ENCODE results near the gene NKAIN2.
"Not testable (repeated sequence)": the region's sequence is repeated elsewhere in the genome, so short reads cannot be mapped to it uniquely, and the experiment has no call there.

The NKAIN2 gene

DNA sequence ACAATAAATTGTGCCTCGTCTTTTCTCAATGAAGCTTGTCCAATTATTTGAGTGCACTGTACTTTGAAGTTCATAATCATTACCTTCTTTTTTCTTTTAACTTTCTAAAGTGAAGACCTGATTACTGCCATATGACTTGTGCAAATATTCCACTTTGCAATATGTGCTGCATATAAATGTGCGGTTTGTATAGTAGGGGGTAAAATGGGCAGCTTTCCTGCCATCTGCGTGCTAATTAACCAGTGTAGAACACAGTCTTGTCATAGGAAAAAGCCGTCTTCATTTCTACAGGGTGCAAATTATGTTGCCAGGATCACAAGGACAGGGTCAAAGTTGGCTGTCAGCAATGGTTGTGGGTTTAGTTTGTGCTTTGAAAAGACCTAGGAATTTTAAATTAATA lies 397.0 kb downstream of the NKAIN2 start:
- Histone ChIP-seq H3K9ac (no peak overlapping the region), H3K9me3 (replicated peaks in 1 of 11) (no peaks in the 10 kb centered on the region), H3K27ac (no peak overlapping the region), H3K4me1 (no peaks in the 10 kb centered on the region), H3K27me3 (no peaks in the 10 kb centered on the region), H3K4me2 (no peak overlapping the region), H3K36me3 (no peaks in the 10 kb centered on the region), H4K20me1 (no peaks in the 10 kb centered on the region), H3K4me3 (no peak overlapping the region)
- TF ChIP-seq Cebpa-rat (IDR thresholded peaks at IDR 0.05): no peak

DNA sequence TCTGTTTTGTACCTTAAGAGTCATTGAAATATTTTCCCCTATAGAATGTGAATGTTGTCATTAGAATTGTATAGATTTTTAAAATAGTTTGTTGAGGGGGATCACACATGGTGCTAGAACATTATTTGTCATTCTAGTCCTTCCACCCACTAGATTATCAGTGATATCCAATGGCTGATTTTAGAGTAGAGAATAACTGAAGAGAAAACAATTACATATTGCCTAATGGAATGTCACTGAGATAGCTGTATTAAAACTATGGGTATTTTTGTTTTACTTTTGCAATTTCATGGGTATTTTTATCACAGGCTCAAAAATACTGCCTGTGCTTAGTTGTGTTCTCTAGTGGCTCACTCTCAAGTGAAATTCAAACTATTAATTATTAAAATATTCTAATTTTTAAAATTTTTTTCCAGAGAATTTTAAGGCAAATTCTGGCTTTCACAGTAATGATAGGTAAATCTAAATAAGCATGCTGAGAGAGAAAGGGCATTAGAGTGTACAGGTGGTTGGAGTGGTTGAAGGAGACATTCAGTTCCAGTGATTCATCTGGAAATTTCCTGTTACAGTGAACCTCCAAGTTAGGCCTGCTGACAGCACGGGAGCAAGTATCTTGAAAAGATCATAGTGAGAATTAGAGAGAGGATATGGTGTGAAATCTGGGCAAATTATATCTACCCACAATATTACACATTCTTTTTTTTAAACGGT lies 399.6 kb downstream of the NKAIN2 start:
- no peaks in the 10 kb centered on the region for H3K9me3 ChIP-seq (replicated peaks in 1 of 11)
- no peak overlapping the region for H3K9ac ChIP-seq
- H4K20me1 ChIP-seq: no peaks in the 10 kb centered on the region
- H3K4me3 ChIP-seq: no peak overlapping the region
- no peaks in the 10 kb centered on the region for H3K4me1 ChIP-seq
- H3K4me2 ChIP-seq: no peak overlapping the region
- no peaks in the 10 kb centered on the region for H3K36me3 ChIP-seq
- H3K27ac ChIP-seq: no peak overlapping the region
- no peak for TF ChIP-seq Cebpa-rat (IDR thresholded peaks at IDR 0.05)
- H3K27me3 ChIP-seq: no peaks in the 10 kb centered on the region

DNA sequence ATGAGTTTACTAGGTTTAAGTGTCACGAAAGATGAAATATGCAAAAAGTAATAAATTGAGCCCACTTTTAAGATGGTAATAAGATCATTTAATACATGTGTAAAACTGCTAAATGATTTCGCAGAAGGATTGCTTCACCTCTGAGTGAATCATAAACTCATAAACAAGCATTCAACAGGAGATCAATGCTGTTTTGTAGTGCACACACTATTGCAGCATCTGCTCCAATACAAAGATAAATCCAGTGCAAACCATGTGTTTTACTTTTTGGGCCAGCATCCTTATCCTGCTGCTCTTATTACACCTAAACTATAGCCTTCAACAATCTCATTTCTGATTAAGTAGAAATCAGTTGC lies 400.1 kb downstream of the NKAIN2 start:
- no peaks in the 10 kb centered on the region for H4K20me1 ChIP-seq
- no peaks in the 10 kb centered on the region for H3K27me3 ChIP-seq
- no peaks in the 10 kb centered on the region for H3K36me3 ChIP-seq
- no peak overlapping the region for H3K9ac ChIP-seq
- no peaks in the 10 kb centered on the region for H3K9me3 ChIP-seq (replicated peaks in 1 of 11)
- no peak overlapping the region for H3K4me2 ChIP-seq
- no peak overlapping the region for H3K27ac ChIP-seq
- no peak overlapping the region for H3K4me3 ChIP-seq
- H3K4me1 ChIP-seq: no peaks in the 10 kb centered on the region
- no peak for TF ChIP-seq Cebpa-rat (IDR thresholded peaks at IDR 0.05)

DNA sequence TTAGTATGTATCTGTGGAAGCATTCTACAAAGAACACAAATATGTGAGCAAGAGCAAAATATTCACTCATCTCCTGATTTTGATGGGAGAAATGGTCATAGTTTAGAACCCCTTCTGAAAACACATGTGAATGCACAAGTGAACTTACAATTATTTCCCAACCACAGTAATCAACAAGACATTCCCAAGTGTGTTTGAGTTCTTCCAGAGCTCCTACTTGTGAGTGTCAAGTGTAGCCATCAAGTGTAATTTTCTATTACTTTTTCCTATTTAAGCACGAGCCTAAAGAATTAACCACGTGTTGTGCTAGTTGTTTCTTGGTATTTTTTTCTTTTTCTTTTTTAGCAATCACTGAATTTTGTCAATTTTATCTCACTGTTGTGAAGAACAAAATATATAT lies 402.3 kb downstream of the NKAIN2 start:
- Histone ChIP-seq H3K4me2 (no peak overlapping the region), H3K36me3 (no peaks in the 10 kb centered on the region), H3K9me3 (replicated peaks in 1 of 11) (no peaks in the 10 kb centered on the region), H3K27ac (no peak overlapping the region), H3K4me1 (no peaks in the 10 kb centered on the region), H3K4me3 (no peak overlapping the region), H4K20me1 (no peaks in the 10 kb centered on the region), H3K9ac (no peak overlapping the region), H3K27me3 (no peaks in the 10 kb centered on the region)
- TF ChIP-seq Cebpa-rat (IDR thresholded peaks at IDR 0.05): no peak

DNA sequence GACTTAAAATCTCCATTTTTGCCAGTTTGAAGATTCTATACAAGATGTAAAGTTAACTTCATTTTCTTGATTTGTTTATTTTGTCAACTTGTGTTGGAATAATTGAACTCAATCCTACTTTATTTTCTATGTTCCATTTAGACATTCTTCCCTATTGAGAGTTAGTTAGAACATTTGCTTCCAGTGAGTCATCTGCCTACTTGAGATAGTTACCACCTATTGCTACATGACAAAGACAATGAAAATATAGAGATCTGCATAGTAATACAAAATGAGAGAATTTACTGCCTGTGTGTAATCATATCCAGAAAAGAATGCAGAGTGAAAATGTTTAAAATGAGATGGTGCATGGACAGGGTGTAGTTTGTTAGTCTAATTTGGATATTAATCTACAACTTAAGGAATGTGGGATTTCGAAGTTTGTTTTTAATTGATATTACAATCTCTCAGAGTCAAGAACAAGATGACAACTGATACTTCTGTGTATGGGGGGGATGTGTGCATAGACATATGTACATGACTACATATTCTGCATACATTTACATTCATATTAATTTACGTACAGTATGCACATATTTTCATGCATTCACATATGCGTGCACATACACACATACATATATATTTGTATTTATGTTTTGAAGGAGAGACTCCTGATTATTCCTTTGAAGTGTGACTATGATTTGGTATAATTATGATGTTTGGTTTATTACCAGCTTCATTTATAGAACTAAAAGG lies 420.1 kb downstream of the NKAIN2 start:
- H3K9ac ChIP-seq: no peak overlapping the region
- H3K4me2 ChIP-seq: no peak overlapping the region

DNA sequence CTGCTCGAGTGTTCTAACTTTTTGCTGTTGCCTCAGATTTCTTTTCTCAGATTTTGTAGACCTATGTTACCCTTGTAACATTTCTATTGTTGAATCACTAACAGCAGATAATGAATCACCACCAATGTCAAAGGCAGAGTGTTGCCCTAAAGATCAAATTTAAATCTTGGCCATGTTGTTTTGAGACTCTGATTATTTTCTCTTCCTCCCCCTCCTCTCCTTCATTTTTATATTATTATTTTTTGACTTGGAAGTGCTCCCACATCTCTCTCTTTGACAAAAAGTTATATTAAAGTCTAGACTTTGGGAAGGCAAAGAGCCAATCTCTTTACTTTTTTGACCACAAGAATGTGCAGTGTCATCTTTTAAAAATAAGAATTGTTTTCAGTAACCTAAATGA lies 422.7 kb downstream of the NKAIN2 start:
- no peak overlapping the region for H3K27ac ChIP-seq
- no peak overlapping the region for H3K4me2 ChIP-seq
- H3K9me3 ChIP-seq (replicated peaks in 1 of 11): peaks cover 0 to 21% (median 14%) of the 10 kb centered on the region in 11 experiments; a peak in 18 of 22 replicates
- no peaks in the 10 kb centered on the region for H3K4me1 ChIP-seq
- no peak overlapping the region for H3K4me3 ChIP-seq
- no peaks in the 10 kb centered on the region for H4K20me1 ChIP-seq
- TF ChIP-seq Cebpa-rat (IDR thresholded peaks at IDR 0.05): no peak
- H3K9ac ChIP-seq: no peak overlapping the region
- H3K27me3 ChIP-seq: no peaks in the 10 kb centered on the region
- H3K36me3 ChIP-seq: no peaks in the 10 kb centered on the region

More for the DNA sequence above, 420.1 kb downstream of the NKAIN2 start:
- Histone ChIP-seq H3K9me3 (replicated peaks in 1 of 11) (no peaks in the 10 kb centered on the region; a peak in 1 of 22 replicates), H3K36me3 (no peaks in the 10 kb centered on the region), H3K27me3 (no peaks in the 10 kb centered on the region), H3K4me3 (no peak overlapping the region), H4K20me1 (no peaks in the 10 kb centered on the region), H3K27ac (no peak overlapping the region), H3K4me1 (no peaks in the 10 kb centered on the region)
- TF ChIP-seq Cebpa-rat (IDR thresholded peaks at IDR 0.05): no peak

DNA sequence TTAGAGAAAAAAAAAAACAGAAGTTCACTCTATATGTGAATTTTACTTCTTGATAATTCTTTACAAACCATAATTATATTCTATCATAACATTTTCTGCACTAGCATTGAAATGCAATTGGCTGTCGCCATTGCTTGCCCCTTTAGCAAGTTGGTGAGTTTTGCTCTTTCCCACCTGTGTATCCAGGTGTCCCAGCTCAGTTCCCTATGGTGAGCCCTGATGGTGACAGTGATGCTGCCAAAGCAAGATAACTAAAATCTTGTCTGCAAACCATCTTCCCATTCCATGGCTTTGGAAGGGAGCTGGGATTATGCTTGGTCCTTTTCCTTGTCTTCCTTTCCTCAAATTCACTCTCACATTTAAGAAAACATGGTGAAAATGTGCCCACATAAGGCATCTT lies 429.6 kb downstream of the NKAIN2 start:
- Histone ChIP-seq H3K9ac (no peak overlapping the region), H3K4me3 (no peak overlapping the region), H3K4me1 (no peaks in the 10 kb centered on the region), H3K4me2 (no peak overlapping the region), H3K9me3 (replicated peaks in 1 of 11) (peaks cover 0 to 22% (median 14%) of the 10 kb centered on the region in 11 experiments; a peak in 18 of 22 replicates), H4K20me1 (no peaks in the 10 kb centered on the region), H3K36me3 (no peaks in the 10 kb centered on the region), H3K27ac (no peak overlapping the region), H3K27me3 (no peaks in the 10 kb centered on the region)
- TF ChIP-seq Cebpa-rat (IDR thresholded peaks at IDR 0.05): no peak

DNA sequence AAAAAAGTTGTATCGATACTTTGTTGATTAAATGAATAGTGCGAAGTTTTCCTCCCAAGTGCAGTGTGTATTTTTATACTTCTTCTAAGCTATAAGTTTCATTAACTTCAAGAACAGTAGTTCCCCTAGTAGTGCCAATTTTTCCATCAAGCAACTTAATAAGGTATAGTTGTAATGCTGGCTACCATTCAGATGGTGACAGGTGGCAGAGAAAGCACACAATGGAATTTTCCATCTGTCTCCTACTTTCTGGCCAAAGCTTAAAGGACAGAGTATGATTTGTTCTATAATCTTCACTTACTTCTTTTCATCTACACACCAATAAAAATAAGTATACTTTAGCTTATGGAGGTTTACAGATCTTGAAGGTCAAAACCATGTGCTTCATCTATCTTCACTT lies 431.1 kb downstream of the NKAIN2 start:
- H3K4me1 ChIP-seq: no peaks in the 10 kb centered on the region
- no peak for TF ChIP-seq Cebpa-rat (IDR thresholded peaks at IDR 0.05)

DNA sequence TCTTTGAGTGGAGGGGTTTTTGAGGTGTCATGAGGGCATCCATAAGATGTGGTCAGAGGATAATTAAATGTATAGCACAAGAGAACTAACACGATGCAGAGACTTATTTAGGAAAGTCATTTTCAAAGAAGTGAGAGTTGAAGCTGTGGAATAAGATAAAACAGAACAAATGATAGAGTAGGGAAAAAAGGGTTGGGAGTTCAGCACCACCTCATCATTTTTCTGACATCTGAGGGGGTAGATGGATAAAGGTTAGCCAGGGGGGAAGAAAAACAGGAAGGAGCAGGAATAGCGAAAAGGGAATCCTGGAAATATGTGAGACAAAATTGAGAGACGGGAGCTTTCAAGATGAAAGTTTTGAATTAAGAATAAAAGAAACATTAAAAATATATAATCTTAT lies 434.2 kb downstream of the NKAIN2 start:
- Histone ChIP-seq H3K9me3 (replicated peaks in 1 of 11) (no peaks in the 10 kb centered on the region), H3K4me1 (no peaks in the 10 kb centered on the region), H3K27me3 (no peaks in the 10 kb centered on the region), H3K9ac (no peak overlapping the region), H3K36me3 (no peaks in the 10 kb centered on the region), H3K27ac (no peak overlapping the region), H4K20me1 (no peaks in the 10 kb centered on the region), H3K4me2 (no peak overlapping the region), H3K4me3 (no peak overlapping the region)
- TF ChIP-seq Cebpa-rat (IDR thresholded peaks at IDR 0.05): no peak

More for the DNA sequence above, 431.1 kb downstream of the NKAIN2 start:
- no peaks in the 10 kb centered on the region for H3K27me3 ChIP-seq
- H4K20me1 ChIP-seq: no peaks in the 10 kb centered on the region
- H3K4me3 ChIP-seq: no peak overlapping the region
- H3K4me2 ChIP-seq: no peak overlapping the region
- no peaks in the 10 kb centered on the region for H3K36me3 ChIP-seq
- peaks cover 0 to 17% (median 8%) of the 10 kb centered on the region in 11 experiments; a peak in 17 of 22 replicates for H3K9me3 ChIP-seq (replicated peaks in 1 of 11)
- no peak overlapping the region for H3K9ac ChIP-seq
- H3K27ac ChIP-seq: no peak overlapping the region

DNA sequence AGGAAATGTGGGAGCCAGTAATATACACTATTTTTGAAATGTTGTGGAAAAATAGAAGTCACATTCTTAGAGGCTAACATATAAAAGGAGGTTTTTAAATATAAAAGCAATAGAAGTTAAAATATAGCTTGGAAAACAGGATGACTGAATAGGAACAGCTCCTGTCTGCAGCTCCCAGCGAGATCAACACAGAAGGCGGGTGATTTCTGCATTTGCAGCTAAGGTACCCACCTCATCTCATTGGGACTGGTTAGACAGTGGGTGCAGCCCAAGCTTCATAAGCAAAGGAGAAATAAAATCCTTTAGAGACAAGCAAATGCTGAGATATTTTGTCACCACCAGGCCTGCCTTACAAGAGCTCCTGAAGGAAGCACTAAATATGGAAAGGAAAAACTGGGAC lies 434.7 kb downstream of the NKAIN2 start:
- H4K20me1 ChIP-seq; H3K4me1 ChIP-seq; H3K4me2 ChIP-seq; H3K27me3 ChIP-seq; H3K9ac ChIP-seq; H3K9me3 ChIP-seq (replicated peaks in 1 of 11); H3K4me3 ChIP-seq; H3K27ac ChIP-seq; H3K36me3 ChIP-seq: not testable (repeated sequence)
